Fibroblast of villous mesenchyme (primary cell): Measurements from ENCODE around the gene TMEM252. TPM values are rescaled to one million over a fixed set of nuclear protein-coding genes. Genes with fewer than 3 reads are reported as not detected.

Experiments used
- DNase-seq: peaks from one replicate; pipeline ENCODE4 v3.0.0-alpha.2; 2010; ENCODE audit warnings: low read depth
- H3K4me3 ChIP-seq: 2 replicates; pipeline ENCODE4 v1.5.1; 2011; ENCODE audit warnings: low read depth, mild to moderate bottlenecking, low read length
- CTCF ChIP-seq: IDR thresholded peaks from 2 replicates; pipeline ENCODE4 v1.5.1; 2012; ENCODE audit warnings: low read depth, mild to moderate bottlenecking, low read length; ENCODE audit not compliant: insufficient read depth
- total RNA-seq: library from RNA; depleted of rRNA; stranded (reverse); fragments of >200 nt; gene quantifications from 2 replicates; pipeline ENCODE4 v1.2.3, GENCODE V29; 2012

TMEM252 gene
- total RNA-seq, 1 donor = not detected

GRCh38 chr9:68552700-68553476, 12.2 kb upstream of the TMEM252 start:
- peak; percentile 67 for DNase-seq
- no peak for TF ChIP-seq CTCF
- H3K4me3 ChIP-seq = no peak overlapping the region

GRCh38 chr9:68551191-68551590, 10.5 kb upstream of the TMEM252 start:
- DNase-seq = no peak
- H3K4me3 ChIP-seq = no peak overlapping the region
- no peak for TF ChIP-seq CTCF

GRCh38 chr9:68548241-68548640, 7.6 kb upstream of the TMEM252 start:
- no peak overlapping the region for H3K4me3 ChIP-seq
- no peak for DNase-seq
- TF ChIP-seq CTCF = no peak

GRCh38 chr9:68547417-68547816, 6.7 kb upstream of the TMEM252 start:
- H3K4me3 ChIP-seq = no peak overlapping the region
- no peak for TF ChIP-seq CTCF
- DNase-seq = no peak

- no peak for DNase-seq
- TF ChIP-seq CTCF = no peak
- no peak overlapping the region for H3K4me3 ChIP-seq
Measured at GRCh38 chr9:68546596-68547390, 6.1 kb upstream of the TMEM252 start.

GRCh38 chr9:68545033-68545705, 4.5 kb upstream of the TMEM252 start:
- no peak for DNase-seq
- no peak for TF ChIP-seq CTCF
- no peak overlapping the region for H3K4me3 ChIP-seq
